Subcutaneous adipose tissue (tissue), 4 donors: ENCODE results near the gene ZC3H11A. TPM values are rescaled to one million over a fixed set of nuclear protein-coding genes. Genes with fewer than 3 reads are reported as not detected.

Source experiments
- total RNA-seq, 4 donors: library from RNA; depleted of rRNA; stranded (reverse); fragments of >200 nt; gene quantifications; one replicate each; pipeline ENCODE4 v1.1.0, GENCODE V29; 2016
- TF ChIP-seq, protein P1 (sequence below): fragments of 450-650 bp; IDR thresholded peaks from one replicate; pipeline ENCODE4 v1.5.1; 2016; ENCODE audit warnings: low read depth, mild to moderate bottlenecking, control low read depth, antibody characterized with exemption, moderate library complexity

The ZC3H11A gene
- total RNA-seq = 100 to 1,000 TPM; 113 to 125 (median 121) TPM

- TF ChIP-seq, protein P1, sequence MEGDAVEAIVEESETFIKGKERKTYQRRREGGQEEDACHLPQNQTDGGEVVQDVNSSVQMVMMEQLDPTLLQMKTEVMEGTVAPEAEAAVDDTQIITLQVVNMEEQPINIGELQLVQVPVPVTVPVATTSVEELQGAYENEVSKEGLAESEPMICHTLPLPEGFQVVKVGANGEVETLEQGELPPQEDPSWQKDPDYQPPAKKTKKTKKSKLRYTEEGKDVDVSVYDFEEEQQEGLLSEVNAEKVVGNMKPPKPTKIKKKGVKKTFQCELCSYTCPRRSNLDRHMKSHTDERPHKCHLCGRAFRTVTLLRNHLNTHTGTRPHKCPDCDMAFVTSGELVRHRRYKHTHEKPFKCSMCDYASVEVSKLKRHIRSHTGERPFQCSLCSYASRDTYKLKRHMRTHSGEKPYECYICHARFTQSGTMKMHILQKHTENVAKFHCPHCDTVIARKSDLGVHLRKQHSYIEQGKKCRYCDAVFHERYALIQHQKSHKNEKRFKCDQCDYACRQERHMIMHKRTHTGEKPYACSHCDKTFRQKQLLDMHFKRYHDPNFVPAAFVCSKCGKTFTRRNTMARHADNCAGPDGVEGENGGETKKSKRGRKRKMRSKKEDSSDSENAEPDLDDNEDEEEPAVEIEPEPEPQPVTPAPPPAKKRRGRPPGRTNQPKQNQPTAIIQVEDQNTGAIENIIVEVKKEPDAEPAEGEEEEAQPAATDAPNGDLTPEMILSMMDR = no peak
Measured at GRCh38 chr1:203795441-203796235, at the start of gene ZC3H11A, which contains the start of gene ZBED6. ZC3H11A (plus strand) TSS chr1:203795623; CDS start chr1:203817071, 21,448 bp downstream. ZBED6 (plus strand) TSS chr1:203795623; CDS start chr1:203797523, 1,900 bp downstream.

DNA sequence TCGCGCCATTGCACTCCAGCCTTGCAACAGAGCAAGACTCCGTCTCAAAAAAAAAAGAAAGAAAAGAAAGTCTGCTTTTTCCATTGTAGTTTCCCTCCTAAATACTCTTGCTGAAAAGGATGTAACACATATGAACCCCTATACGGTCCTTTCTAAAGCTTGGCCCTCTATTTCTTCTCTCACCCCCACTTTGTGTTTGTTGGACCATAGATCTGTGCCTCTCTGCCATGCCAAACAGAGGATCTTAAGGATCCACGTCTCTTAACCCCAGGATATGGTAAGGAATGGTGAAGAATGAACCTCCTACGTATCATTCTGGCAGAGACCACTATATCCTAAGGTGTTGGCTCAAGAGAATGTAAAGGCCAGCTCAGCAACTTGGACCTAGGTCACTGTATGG, 49.1 kb upstream of the ZC3H11A start:
- TF ChIP-seq, protein P1 = no peak

DNA sequence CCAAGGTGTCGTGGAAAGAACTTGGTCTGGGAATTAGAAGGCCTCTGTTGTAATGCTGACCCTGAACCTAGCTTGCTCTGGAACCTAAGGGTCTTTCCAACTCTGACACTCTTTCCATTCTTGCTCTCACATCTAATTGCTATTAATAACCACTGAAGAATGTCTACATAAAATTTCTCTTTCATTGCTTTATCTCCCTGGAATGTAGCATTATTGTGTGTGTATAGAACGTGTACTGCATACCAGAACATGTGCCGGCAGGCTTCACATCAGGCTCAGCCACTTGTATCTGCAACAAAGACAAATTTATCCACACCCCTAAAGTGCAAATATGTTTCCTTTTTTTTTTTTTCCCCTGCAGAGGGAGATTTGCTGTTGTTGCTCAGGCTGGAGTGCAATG, 44.4 kb upstream of the ZC3H11A start:
- TF ChIP-seq, protein P1 = no peak

DNA sequence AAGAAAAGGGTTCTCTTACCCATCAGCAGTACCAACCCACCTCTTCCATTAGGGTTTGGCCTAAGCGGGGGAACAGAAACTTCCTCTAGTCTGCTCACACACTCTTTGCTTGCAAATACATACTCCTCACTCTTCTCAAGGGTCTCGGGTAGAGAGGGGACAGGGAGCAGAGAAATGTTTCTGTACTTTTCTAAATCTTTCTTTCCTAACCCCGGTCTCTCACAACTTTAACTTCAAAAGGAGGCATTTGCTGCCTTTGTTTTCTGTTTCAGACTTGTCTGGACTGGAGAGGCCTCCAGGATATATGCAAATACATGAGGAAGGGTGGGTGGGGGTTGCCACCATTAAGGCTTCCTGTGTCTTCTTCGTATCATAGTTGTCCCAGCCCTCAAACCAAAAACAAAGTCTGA, 41.0 kb upstream of the ZC3H11A start:
- TF ChIP-seq, protein P1 = no peak

DNA sequence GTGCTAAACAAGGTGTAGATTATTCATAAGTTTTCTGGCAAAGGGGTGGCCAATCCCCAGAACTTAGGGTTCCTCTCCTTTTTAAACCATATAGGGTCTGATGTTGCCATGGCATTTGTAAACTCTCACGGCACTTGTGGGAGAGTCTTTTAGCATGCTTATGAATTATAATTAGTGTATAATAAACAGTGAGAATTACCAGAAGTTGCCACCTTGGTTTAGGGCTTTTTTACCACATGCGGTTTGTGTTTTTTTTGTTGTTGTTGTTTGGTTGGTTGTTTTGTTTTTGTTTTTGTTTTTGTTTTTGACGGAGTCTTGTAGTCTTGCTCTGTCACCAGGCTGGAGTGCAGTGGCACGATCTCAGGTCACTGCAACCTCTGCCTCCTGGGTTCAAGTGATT, 39.4 kb upstream of the ZC3H11A start:
- TF ChIP-seq, protein P1 = no peak

- TF ChIP-seq, protein P1 = no peak
Measured at GRCh38 chr1:203760506-203760905, 34.9 kb upstream of the ZC3H11A start.

DNA sequence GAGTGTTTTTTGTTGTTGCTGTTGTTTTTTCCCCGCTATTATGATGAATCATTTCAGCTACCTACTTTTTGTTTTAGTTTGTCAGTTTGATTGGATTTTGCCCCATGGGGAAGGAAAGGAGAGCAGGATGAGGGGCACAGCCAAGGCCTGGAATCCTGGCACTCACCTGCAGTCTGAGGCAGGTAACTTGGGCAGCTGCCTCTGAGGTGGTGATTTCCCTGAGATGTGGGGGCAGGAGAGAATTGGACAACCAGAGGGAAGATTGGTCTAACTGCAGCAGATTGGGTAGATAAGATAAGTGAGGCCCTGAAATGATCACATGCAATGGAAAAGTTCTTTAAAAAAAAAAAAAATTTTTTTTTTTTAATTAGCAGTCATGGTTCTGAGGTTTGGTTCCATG, 31.9 kb upstream of the ZC3H11A start:
- TF ChIP-seq, protein P1 = no peak
